ENCODE data around the gene DNAH1. TPM values are rescaled to one million over a fixed set of nuclear protein-coding genes. Genes with fewer than 3 reads are reported as not detected.
"Not testable (repeated sequence)": the region's sequence is repeated elsewhere in the genome, so short reads cannot be mapped to it uniquely, and the experiment has no call there.

Gene DNAH1
- total and polyA plus RNA-seq, 2 of the 4 experiments (the other 2 are of a cell fraction): 2.0 to 4.0 TPM

DNA sequence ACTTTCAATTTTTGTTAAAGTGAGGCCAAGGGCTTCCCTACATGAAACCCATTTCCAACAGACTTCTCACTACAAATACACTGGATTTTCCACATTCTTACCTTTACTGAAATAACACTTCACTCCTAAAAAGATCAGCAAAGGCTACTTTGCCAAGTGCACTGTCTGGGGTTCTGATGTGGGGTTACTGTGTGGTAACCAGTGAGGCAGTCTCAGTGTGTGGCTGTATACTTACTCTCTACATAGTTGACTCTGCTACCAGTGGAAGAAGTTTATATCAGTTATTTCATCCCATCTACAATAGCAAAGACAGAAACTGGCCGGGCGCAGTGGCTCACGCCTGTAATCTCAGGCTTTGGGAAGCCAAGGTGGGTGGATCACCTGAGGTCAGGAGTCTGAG, 43.3 kb upstream of the DNAH1 start:
- Histone ChIP-seq H3K4me1 (ENCODE audit: control insufficient read depth, insufficient read depth, low read length) (peaks cover 9% of the 10 kb centered on the region; the same call in 1 of the 2 replicates), H2AK9ac (replicated peaks; ENCODE audit: low read depth, low read length, poor library complexity) (no peak overlapping the region), H3K4me2 (ENCODE audit: low read depth, low read length) (no peak overlapping the region), H3K79me1 (ENCODE audit: low read depth in 1 of 2, low read length in 2 of 2) (peaks cover 6 to 33% of the 10 kb centered on the region in 2 experiments), H2BK15ac (ENCODE audit: low read depth, low read length) (no peak overlapping the region), H2AK5ac (ENCODE audit: low read depth, low read length) (no peak overlapping the region), H3K9me1 (ENCODE audit: insufficient read depth, low read length) (peaks cover 11% of the 10 kb centered on the region; the same call in 1 of the 2 replicates), H4K5ac (ENCODE audit: low read depth, low read length) (no peak overlapping the region), H3K36me3 (ENCODE audit: control insufficient read depth, insufficient read depth, low read length) (peaks cover 25% of the 10 kb centered on the region), H2AFZ (replicated peaks; ENCODE audit: low read length, poor library complexity) (no peak overlapping the region), H4K91ac (ENCODE audit: insufficient read depth, low read depth, low read length) (no peak overlapping the region), H2BK5ac (ENCODE audit: low read depth, low read length, poor library complexity, severe bottlenecking) (no peak overlapping the region), H3K9ac (ENCODE audit: low read depth, low read length) (no peak overlapping the region), H3K4ac (ENCODE audit: low read depth, low read length) (no peak overlapping the region), H4K8ac (ENCODE audit: low read depth in 2 of 2, low read length in 2 of 2) (no peak overlapping the region), H3K56ac (ENCODE audit: extremely low read depth, insufficient read depth, low read length) (no peak overlapping the region), H3K4me3 (ENCODE audit: insufficient read depth, low read depth, low read length) (no peak overlapping the region), H3K23ac (ENCODE audit: low read depth, low read length) (no peak overlapping the region), H3K27ac (ENCODE audit: insufficient read depth, low read length) (no peak overlapping the region), H3K14ac (replicated peaks; ENCODE audit: low read depth, low read length) (no peak overlapping the region), H3K9me3 (ENCODE audit: control insufficient read depth, insufficient read depth, low read length) (no peaks in the 10 kb centered on the region), H3K27me3 (ENCODE audit: control insufficient read depth, insufficient read depth, low read length) (no peaks in the 10 kb centered on the region), H3K18ac (ENCODE audit: low read depth, low read length) (no peak overlapping the region), H2BK20ac (ENCODE audit: low read depth, low read length) (no peak overlapping the region), H4K20me1 (ENCODE audit: insufficient read depth, low read length) (peaks cover 92% of the 10 kb centered on the region), H2BK120ac (ENCODE audit: low read depth, low read length) (no peak overlapping the region)
- ChIA-PET CTCF (no interaction called here), POLR2A (ENCODE audit: unreplicated experiment) (no interaction called here)
- WGBS, 2 experiments (ENCODE audit: extremely low coverage in 2 of 2, insufficient read length in 1 of 2): no CpG with 5 or more reads among the region's 3 CpGs
- intact Hi-C loops (cut with micrococcal nuclease): no loop called here
- ATAC-seq (ENCODE audit: low read depth) (no peak), DNase-seq (no peak)
- in situ Hi-C loops (cut with MboI; ENCODE audit: low sequenced_read_pairs): no loop called here
- dilution Hi-C loops (cut with HindIII; ENCODE audit: low sequenced_read_pairs, unreplicated experiment): no loop called here
- no TSS peak for BruUV-seq (replicated peaks)
- TF ChIP-seq RCOR1 (IDR thresholded peaks at IDR 0.05; ENCODE audit: insufficient replicate concordance, low read length): no peak
- TF ChIP-seq, protein P1, sequence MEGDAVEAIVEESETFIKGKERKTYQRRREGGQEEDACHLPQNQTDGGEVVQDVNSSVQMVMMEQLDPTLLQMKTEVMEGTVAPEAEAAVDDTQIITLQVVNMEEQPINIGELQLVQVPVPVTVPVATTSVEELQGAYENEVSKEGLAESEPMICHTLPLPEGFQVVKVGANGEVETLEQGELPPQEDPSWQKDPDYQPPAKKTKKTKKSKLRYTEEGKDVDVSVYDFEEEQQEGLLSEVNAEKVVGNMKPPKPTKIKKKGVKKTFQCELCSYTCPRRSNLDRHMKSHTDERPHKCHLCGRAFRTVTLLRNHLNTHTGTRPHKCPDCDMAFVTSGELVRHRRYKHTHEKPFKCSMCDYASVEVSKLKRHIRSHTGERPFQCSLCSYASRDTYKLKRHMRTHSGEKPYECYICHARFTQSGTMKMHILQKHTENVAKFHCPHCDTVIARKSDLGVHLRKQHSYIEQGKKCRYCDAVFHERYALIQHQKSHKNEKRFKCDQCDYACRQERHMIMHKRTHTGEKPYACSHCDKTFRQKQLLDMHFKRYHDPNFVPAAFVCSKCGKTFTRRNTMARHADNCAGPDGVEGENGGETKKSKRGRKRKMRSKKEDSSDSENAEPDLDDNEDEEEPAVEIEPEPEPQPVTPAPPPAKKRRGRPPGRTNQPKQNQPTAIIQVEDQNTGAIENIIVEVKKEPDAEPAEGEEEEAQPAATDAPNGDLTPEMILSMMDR (conservative IDR thresholded peaks at IDR 0.05; ENCODE audit: low read depth, low read length): no peak
- TF ChIP-seq BHLHE40 (IDR thresholded peaks at IDR 0.05; ENCODE audit: low read depth, low read length): no peak

GRCh38 chr3:52274781-52275180, 41.3 kb upstream of the DNAH1 start:
- H3K14ac ChIP-seq (replicated peaks; ENCODE audit: low read depth, low read length); H4K91ac ChIP-seq (ENCODE audit: insufficient read depth, low read depth, low read length); H2BK15ac ChIP-seq (ENCODE audit: low read depth, low read length); H2BK5ac ChIP-seq (ENCODE audit: low read depth, low read length, poor library complexity, severe bottlenecking); ATAC-seq (ENCODE audit: low read depth); H2AK5ac ChIP-seq (ENCODE audit: low read depth, low read length); H2BK120ac ChIP-seq (ENCODE audit: low read depth, low read length); H2AFZ ChIP-seq (replicated peaks; ENCODE audit: low read length, poor library complexity); H3K23ac ChIP-seq (ENCODE audit: low read depth, low read length); H2BK20ac ChIP-seq (ENCODE audit: low read depth, low read length); BruUV-seq (replicated peaks); H4K5ac ChIP-seq (ENCODE audit: low read depth, low read length); DNase-seq; H3K9me3 ChIP-seq (ENCODE audit: control insufficient read depth, insufficient read depth, low read length); H2AK9ac ChIP-seq (replicated peaks; ENCODE audit: low read depth, low read length, poor library complexity); H3K4me3 ChIP-seq (ENCODE audit: insufficient read depth, low read depth, low read length); H3K4ac ChIP-seq (ENCODE audit: low read depth, low read length); H3K27me3 ChIP-seq (ENCODE audit: control insufficient read depth, insufficient read depth, low read length); CTCF ChIA-PET; POLR2A ChIA-PET (ENCODE audit: unreplicated experiment); H4K8ac ChIP-seq (ENCODE audit: low read depth in 2 of 2, low read length in 2 of 2); H3K18ac ChIP-seq (ENCODE audit: low read depth, low read length); in situ Hi-C loops (cut with MboI; ENCODE audit: low sequenced_read_pairs); H3K4me2 ChIP-seq (ENCODE audit: low read depth, low read length); H3K9ac ChIP-seq (ENCODE audit: low read depth, low read length); dilution Hi-C loops (cut with HindIII; ENCODE audit: low sequenced_read_pairs, unreplicated experiment); H3K27ac ChIP-seq (ENCODE audit: insufficient read depth, low read length); H3K56ac ChIP-seq (ENCODE audit: extremely low read depth, insufficient read depth, low read length): not testable (repeated sequence)
- Histone ChIP-seq H3K36me3 (ENCODE audit: control insufficient read depth, insufficient read depth, low read length) (peaks cover 14% of the 10 kb centered on the region), H3K4me1 (ENCODE audit: control insufficient read depth, insufficient read depth, low read length) (peaks cover 13% of the 10 kb centered on the region), H3K9me1 (ENCODE audit: insufficient read depth, low read length) (peaks cover 13% of the 10 kb centered on the region; the same call in 1 of the 2 replicates), H3K79me1 (ENCODE audit: low read depth in 1 of 2, low read length in 2 of 2) (peaks cover 6 to 36% of the 10 kb centered on the region in 2 experiments; a peak in 3 of 4 replicates), H4K20me1 (ENCODE audit: insufficient read depth, low read length) (peaks cover 78% of the 10 kb centered on the region)
- WGBS, 2 experiments (ENCODE audit: extremely low coverage in 2 of 2, insufficient read length in 1 of 2): 92% methylated on average over 5 of the region's 18 CpGs; no CpG with 5 or more reads in 1 of the 2 experiments
- intact Hi-C loops (cut with micrococcal nuclease): loop anchor here (5.0 kb wide), 1 partner anchor 37 kb away; the partner anchor contains the start of gene TWF2
